ENCODE results near the gene TAF4.

DNA sequence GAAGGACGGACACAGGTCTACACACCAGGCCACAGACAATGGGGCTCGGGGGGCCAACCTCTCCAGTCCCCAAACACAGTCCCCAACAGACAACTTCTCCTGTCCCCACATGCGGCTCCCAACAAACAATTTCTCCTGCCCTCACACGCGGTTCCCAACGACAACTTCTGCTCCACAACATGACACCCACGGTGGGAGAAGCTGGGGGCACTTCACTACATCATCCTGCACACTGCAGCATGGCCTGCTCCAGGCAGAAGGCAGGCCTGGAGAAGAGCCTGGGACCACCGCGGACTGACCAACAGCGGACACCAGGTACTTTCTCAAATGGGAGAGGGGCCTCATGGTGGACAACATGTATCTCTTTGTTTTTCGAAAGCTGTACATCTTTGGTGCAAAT, 6.7 kb downstream of the TAF4 start:
- TF ChIP-seq GLIS3 (CRISPR knock-in tag; IDR thresholded peaks at IDR 0.05) = no peak
- no peak for TF ChIP-seq ZFP30 (CRISPR knock-in tag; IDR thresholded peaks at IDR 0.05)
- TF ChIP-seq ISL1 (CRISPR knock-in tag; IDR thresholded peaks at IDR 0.05) = no peak
- no peak for TF ChIP-seq RARB (CRISPR knock-in tag; IDR thresholded peaks at IDR 0.05)
- TF ChIP-seq, protein P1, sequence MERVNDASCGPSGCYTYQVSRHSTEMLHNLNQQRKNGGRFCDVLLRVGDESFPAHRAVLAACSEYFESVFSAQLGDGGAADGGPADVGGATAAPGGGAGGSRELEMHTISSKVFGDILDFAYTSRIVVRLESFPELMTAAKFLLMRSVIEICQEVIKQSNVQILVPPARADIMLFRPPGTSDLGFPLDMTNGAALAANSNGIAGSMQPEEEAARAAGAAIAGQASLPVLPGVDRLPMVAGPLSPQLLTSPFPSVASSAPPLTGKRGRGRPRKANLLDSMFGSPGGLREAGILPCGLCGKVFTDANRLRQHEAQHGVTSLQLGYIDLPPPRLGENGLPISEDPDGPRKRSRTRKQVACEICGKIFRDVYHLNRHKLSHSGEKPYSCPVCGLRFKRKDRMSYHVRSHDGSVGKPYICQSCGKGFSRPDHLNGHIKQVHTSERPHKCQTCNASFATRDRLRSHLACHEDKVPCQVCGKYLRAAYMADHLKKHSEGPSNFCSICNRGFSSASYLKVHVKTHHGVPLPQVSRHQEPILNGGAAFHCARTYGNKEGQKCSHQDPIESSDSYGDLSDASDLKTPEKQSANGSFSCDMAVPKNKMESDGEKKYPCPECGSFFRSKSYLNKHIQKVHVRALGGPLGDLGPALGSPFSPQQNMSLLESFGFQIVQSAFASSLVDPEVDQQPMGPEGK (CRISPR knock-in tag; IDR thresholded peaks at IDR 0.05; ENCODE audit: borderline replicate concordance) = no peak
- TF ChIP-seq ZC3H10 (CRISPR knock-in tag; IDR thresholded peaks at IDR 0.05) = no peak
- TF ChIP-seq, protein P2, sequence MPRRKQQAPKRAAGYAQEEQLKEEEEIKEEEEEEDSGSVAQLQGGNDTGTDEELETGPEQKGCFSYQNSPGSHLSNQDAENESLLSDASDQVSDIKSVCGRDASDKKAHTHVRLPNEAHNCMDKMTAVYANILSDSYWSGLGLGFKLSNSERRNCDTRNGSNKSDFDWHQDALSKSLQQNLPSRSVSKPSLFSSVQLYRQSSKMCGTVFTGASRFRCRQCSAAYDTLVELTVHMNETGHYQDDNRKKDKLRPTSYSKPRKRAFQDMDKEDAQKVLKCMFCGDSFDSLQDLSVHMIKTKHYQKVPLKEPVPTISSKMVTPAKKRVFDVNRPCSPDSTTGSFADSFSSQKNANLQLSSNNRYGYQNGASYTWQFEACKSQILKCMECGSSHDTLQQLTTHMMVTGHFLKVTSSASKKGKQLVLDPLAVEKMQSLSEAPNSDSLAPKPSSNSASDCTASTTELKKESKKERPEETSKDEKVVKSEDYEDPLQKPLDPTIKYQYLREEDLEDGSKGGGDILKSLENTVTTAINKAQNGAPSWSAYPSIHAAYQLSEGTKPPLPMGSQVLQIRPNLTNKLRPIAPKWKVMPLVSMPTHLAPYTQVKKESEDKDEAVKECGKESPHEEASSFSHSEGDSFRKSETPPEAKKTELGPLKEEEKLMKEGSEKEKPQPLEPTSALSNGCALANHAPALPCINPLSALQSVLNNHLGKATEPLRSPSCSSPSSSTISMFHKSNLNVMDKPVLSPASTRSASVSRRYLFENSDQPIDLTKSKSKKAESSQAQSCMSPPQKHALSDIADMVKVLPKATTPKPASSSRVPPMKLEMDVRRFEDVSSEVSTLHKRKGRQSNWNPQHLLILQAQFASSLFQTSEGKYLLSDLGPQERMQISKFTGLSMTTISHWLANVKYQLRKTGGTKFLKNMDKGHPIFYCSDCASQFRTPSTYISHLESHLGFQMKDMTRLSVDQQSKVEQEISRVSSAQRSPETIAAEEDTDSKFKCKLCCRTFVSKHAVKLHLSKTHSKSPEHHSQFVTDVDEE (CRISPR knock-in tag; IDR thresholded peaks at IDR 0.05) = no peak
- no peak for TF ChIP-seq ZNF70 (CRISPR knock-in tag; IDR thresholded peaks at IDR 0.05)
- TF ChIP-seq CSDC2 (CRISPR knock-in tag; IDR thresholded peaks at IDR 0.05) = no peak
- TF ChIP-seq ESRRG (CRISPR knock-in tag; IDR thresholded peaks at IDR 0.05) = no peak
- no peak for TF ChIP-seq ARNTL (CRISPR knock-in tag; IDR thresholded peaks at IDR 0.05; ENCODE audit: borderline replicate concordance, low read depth)
- TF ChIP-seq ZNF565 (CRISPR knock-in tag; conservative IDR thresholded peaks at IDR 0.05; ENCODE audit: low read depth) = no peak
- TF ChIP-seq PPARA (CRISPR knock-in tag; IDR thresholded peaks at IDR 0.05; ENCODE audit: borderline replicate concordance) = no peak
